UCSD-AML1 (cell line): ENCODE data around the gene RAB7B.
A peak's percentile ranks its signal among the peaks of the same experiment; 100 is the strongest.
"Not testable (repeated sequence)": the region's sequence is repeated elsewhere in the genome, so short reads cannot be mapped to it uniquely, and the experiment has no call there.

Source experiments
- DNase-seq: peaks from one replicate; lab custom pipeline; 2025; ENCODE audit not compliant: unreplicated experiment; lab: John Stamatoyannopoulos, UW

The RAB7B gene

GRCh38 chr1:206002871-206003801, at the start of gene RAB7B:
Gene RAB7B (minus strand): TSS chr1:206003395. CDS start chr1:205994135, 9,260 bp downstream.
- no peak for DNase-seq

- DNase-seq: not testable (repeated sequence)
Observed at GRCh38 chr1:206052231-206052865, 49.2 kb upstream of the RAB7B start.

DNA sequence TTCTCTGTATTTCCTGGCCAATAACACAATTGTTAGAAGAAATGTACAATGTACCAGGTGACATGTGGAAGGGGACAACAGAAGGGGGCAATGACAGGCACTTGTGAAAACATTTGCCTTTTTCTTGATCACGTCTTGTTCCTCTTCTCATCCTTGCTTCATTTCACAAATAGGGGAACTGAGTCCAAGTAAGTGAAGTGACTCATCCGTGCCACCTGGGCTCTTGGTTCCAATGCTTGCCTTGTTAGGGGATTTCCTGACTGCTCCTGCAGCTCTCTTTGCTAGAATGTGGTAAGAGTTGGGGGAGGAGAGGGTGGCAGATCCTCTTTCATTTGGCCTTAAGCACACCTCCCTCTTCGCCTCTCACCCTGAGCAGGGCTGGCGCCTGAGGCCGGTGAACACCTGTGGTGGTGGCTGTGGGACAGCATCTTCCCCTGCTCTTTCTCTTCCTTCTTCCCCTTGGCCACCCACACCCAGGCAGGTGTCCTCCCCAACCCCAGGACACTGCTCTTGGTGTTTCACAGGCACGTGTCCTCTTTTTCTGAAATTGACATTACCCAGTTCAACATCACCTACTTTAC, 47.5 kb upstream of the RAB7B start:
- no peak for DNase-seq

DNA sequence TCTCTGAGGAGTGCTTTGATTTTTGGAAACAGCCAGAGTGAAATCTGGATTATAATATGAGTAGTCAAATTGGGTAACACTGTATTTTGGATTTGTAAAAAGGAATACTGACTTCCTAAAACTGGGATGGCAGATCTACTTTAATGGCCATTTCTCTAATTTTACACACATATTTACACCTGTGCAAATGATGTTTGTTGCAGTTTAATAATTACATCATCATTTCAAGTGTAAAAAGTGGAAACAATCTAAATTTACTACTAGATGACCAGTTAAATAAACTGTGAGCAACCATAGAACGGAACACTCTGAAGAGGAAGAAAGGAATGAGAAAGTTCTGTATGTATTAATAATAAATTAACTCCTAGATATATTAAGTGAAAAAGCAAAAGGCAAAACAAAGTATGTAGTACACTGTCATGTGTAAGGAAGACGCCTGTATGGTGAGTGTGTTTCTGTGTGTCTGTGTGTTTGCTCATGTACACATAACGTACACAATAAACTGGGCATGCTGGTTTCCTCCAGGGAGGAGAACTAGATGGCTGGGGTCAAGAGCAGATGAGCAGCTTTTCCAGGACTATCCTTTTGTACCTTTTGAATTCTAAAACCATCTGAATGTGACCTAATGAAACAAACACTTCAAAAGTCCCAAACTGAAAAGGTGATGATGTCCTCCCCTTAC, 46.9 kb upstream of the RAB7B start:
- DNase-seq: no peak

DNA sequence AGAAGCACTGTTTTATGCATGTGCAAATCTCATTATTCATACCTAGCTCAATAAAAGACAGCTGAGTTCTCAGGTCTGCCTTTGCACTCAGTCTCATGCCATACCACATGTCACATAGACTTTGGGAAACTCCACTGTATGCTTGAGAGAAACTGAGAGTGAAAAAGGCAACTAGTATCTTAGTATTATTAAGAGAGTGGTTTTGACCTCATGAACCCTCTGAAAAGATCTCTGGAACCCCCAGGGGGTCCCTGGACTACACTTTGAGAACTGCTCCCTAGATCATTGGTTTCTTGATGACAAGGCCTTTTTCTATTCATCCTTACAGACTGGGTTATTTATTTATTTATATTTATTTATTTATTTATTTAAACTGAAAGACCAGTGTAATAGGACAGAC, 46.1 kb upstream of the RAB7B start:
- DNase-seq: no peak

DNA sequence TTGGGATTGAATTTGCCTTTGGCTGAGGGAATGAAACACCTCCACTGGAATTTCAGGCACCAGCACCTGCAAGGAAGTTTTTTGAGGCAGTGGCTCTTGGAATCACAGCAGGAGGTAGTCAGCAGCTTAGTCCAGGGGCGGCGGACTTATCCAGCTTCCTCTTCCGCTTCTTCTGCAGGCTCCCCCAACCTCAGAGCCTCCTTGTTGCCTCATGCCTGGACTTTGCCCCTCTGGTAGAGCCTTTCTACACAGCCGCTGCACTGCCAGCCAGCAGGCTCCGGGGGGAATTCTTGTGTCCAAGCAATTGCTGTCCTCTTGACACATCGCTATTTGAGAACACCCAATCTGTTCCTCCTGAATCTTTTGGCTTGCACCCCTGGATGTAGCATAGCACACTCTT, 45.4 kb upstream of the RAB7B start:
- DNase-seq: no peak

DNA sequence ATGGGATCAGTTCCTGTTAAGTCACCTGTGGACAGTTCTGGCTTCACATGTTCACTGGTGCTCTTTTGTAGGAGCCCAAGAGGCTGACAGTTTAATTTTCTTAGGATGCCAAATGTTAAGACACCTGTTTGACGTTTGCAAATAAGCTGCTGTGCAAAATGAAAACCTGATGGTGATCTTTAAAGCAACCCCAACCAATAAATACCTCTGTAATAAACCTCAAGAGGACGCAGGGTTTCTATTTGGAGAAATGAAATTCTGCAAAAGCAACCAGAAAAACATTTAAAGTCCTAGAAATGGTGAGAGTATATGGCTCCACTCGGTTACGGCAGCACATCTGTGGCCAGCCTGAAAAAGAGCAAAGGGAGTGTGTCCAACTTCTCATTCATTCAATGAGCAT, 44.1 kb upstream of the RAB7B start:
- DNase-seq: no peak

GRCh38 chr1:206041640-206042039, 38.4 kb upstream of the RAB7B start:
- no peak for DNase-seq

DNA sequence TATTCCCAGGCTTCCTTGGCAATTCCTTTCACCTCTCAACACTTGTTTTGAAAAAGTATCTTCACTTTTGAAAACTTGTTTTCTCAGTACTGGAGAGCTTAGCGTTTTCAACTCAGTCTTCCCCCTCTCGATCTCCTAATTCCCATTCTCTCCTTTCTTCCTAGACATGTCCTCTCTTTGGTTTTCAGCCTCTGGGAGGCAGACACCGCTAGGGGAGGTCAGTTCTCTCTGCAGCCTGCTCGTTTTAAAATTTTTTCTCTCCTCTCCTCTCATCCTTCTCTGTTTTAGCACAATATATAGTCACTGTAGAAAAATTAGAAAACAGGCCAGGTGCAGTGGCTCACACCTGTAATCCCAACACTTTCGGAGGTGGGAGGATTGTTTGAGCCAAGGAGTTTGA, 37.1 kb upstream of the RAB7B start:
- DNase-seq: no peak

- DNase-seq: no peak
Observed at GRCh38 chr1:206039046-206039973, 36.1 kb upstream of the RAB7B start.

GRCh38 chr1:206037581-206037980, 34.4 kb upstream of the RAB7B start:
- DNase-seq: no peak

DNA sequence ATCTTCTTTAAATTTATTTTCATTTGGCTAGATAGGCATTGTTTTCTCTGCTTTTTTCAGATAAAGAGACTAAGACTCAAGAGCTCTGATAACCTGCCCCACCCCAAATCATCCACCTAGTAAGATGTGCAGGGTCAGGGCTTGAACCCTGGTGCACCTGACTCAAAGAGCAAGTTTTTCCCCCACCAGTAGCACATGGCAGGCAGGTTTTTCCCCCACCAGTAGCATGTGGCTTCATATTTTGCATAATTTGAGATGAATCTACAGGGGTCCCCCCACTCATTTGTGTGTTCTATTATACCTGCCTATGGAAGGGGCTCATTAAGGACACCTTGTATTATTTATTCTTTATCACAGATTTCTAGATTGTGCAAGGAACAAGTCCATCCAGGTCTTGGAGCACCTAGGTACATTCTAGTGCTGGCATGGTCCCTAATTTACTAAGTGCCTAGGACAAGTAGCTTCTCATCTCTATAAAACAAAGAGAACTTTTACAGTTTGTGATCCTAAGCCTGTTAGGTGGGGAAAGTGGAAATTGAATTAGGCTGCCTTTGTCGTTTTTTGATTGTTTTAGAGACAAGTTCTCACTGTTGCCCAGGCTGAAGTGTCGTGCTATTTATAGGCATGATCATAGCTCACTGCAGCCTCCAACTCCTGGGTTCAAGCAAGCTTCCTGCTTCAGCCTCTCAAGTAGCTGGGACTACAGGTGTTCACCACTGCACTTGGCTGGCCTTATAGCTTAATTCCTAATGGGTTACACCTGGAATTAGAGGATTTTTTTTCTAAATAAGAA, 33.7 kb upstream of the RAB7B start:
- no peak for DNase-seq

DNA sequence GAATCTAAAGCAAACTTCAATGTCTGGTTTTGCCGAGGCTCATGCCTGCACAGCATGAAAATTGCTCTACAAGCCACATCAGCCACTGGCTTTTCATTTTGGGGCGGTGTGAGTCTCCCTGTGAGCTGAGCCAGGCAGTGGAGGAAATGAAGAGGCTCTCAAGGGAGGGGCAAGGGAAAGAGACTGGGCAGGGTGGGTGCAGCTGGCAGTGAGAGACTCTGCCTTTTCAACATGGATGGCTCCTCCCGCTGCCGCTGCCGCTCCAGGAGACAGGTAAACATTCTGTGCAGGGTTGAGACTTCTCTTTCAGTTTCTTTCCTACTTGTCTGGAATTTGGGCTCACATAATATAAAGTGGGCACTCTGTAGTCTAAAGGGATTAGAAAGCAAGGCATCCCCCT, 31.8 kb upstream of the RAB7B start:
- DNase-seq: peak; percentile 48

DNA sequence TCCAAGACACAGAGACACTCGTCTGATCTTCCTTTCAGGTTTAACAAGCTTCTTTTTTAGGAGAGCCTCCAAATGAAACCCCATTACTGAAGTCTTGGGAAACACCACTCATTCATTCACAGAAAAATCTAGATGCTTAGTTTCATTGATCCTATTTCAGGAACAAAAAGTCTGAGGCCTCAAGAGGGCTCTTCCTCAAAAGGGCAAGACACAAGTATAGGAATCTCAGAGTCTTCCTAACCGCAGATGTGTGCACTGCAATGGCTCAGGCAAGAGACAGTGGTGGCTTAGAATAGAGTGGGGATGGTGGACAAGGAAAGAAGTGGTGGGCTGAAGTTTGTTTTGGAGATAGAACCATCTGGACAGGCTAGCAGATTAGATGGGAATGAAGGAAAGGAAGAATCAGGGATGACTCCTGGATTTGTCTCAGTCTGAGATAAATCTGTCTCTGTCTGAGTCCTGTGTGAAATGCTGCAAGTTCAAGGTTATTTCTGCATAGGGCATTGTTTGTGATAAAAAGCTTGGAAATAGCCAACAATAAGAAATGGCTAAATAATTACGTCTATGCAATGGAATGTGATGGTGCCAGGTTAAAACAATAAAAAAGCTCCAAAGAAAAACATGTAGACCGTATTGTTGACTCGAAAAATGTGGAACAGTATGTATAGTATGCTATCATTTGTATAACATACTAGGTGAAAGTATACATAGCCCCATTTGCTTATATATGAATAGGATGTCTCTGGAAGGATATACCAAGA, 29.4 kb upstream of the RAB7B start:
- DNase-seq: no peak

DNA sequence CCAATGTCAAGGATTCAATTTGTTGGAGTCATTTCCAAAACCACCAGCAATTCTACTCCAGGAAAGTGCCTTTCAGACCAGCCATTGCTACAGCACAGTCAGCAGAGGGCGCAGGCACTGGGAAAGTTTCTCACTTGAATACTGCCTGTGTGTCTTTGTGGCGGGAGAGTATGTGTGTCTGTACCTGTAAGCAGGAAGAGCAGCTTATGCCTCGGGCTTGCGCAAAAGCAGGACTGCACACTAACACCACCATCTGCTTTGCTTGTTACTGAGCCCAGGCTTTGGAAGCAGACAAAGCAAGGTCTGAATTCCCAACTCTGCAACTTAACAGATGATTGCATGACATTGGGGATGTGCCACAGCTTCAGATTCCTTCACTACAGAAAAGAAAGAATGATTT, 27.5 kb upstream of the RAB7B start:
- DNase-seq: peak; percentile 67

DNA sequence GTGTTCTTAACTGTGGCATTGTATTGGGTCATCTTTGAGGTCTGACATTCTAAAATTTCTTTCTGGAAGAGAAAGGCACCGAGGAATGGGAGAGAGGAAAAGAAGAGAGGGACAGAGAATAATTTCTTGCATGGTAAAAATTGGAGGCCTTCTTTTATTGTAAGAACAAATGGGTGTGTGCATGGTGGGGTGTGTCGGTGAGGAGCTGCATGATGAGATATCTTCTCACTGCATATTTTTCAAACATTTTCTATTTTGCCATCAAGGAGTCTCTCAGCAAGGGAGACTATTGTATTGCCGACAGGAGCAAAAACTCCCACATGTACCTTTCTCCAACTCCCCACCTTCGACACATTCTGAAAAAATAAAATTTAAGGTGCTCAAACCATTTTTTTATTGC, 27.0 kb upstream of the RAB7B start:
- no peak for DNase-seq

DNA sequence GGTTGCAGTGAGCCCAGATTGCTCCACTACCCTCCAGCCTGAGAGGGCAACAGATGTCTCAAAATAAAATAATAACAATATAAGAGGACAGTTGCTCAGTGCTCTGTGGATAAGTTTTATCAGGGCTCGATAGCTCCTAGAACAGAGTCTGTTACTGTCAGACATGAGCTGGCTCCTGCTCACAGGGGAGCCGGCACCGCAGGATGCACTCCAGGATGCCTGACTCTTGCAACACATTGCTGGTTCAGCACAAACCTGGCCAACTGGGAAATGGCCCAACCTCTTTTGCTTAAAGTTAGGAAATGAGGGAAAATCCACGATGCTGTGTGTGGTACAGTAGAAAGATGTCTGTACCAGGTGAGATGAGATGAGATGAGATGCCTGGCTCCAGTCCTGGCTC, 26.3 kb upstream of the RAB7B start:
- no peak for DNase-seq

DNA sequence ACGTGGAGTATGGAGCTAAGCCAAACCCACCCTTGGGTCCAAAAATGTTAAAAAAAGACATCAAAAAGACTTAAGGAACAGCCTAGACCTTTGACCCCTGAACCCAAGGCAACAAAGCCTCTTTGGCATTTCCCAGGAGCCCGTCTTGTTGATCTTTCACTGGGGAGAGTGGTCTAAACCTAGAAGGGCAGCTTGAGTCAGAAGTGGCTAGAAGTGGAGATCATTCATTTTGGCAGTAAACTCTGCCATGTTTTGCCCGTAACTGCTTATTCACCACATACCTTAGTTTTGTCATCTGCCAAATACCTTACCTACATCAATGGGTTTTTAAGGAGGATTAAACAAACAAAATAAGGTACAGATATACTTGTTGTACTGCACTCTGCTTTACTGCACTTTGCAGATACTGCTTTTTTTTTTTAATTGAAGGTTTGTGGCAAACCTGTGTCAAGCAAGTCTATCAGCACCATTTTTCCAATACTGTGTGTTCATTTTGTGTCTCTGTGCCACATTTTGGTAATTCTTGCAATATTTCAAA, 22.2 kb upstream of the RAB7B start:
- no peak for DNase-seq

DNA sequence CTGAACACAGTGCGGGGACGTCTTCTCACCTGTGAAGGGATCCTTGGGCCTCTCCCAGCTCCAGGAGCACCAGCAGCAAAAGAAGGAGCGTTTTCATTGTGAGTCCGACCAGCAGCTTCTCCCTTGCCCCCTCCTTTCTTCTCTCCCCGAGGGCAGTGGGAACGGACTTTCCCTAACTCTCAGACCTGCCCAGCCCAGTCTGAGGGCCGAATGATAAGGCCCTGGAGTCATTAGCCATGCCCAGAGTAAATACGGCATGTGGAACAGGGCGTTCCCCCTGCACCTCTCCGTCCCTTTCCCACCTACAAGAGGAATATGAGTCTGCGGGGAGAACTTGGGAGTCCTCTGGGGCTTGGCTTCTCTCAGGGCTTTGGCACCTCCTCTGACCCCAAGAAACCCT, 20.5 kb upstream of the RAB7B start, which contains the start of gene CTSE:
CTSE (minus strand) TSS at position 201 of the 400 bp plus-strand sequence; CDS start at position 97, 104 bp downstream.
- DNase-seq: no peak
